Vagina (tissue), 2 donors: Measurements from ENCODE around the gene CALCR.

Source experiments
- CTCF ChIP-seq, 3 experiments: fragments of 450-650 bp in 2 of 3; fragments of 200-600 bp in 1 of 3; sonication (generic) in 1 of 3; IDR thresholded peaks; one replicate each; pipeline ENCODE4 v1.5.1; 2017 to 2019; ENCODE audit warnings: antibody characterized with exemption in 3 of 3, mild to moderate bottlenecking in 2 of 3, moderate library complexity in 2 of 3
- POLR2A ChIP-seq, 2 donors: fragments of 450-650 bp; IDR thresholded peaks; one replicate each; pipeline ENCODE4 v1.6.1; 2017; ENCODE audit warnings: antibody characterized with exemption in 2 of 2, mild to moderate bottlenecking in 2 of 2, moderate library complexity in 2 of 2

- TF ChIP-seq POLR2A (IDR thresholded peaks at IDR 0.05) (no peak), CTCF (IDR thresholded peaks at IDR 0.05) (no peak)
Measured at GRCh38 chr7:93601363-93601762, 26.8 kb upstream of the CALCR start.
